SK-N-SH treated with all-trans-retinoic acid at 6 μM for 48 hours (cell line): ENCODE results near the gene C8G.

Experiments used
- ATAC-seq: fragments of 200-7000 bp; cut with Tn5 transposase; 3 replicates; pipeline ENCODE4 v1.9.1; 2020; ENCODE audit warnings: mild to moderate bottlenecking, moderate library complexity
- ARNTL ChIP-seq: fragments of 450-650 bp; formaldehyde crosslinking; IDR thresholded peaks from 2 replicates; pipeline ENCODE4 v1.5.0; 2020; ENCODE audit warnings: low read depth, mild to moderate bottlenecking, moderate library complexity, borderline replicate concordance
- BACH2 ChIP-seq: fragments of 250-450 bp; sonication (Bioruptor Pico); IDR thresholded peaks from 2 replicates; pipeline ENCODE4 v1.9.0; 2021; ENCODE audit warnings: mild to moderate bottlenecking, borderline replicate concordance
- CREB5 ChIP-seq: fragments of 250-450 bp; sonication (Bioruptor Pico); IDR thresholded peaks from 2 replicates; pipeline ENCODE4 v1.5.1; 2020; ENCODE audit warnings: low read depth, mild to moderate bottlenecking, moderate library complexity
- CSDC2 ChIP-seq: fragments of 250-450 bp; sonication (Bioruptor Pico); IDR thresholded peaks from 2 replicates; pipeline ENCODE4 v1.5.0; 2020; ENCODE audit warnings: mild to moderate bottlenecking, moderate library complexity
- CSRNP3 ChIP-seq: fragments of 250-450 bp; sonication (Bioruptor Pico); IDR thresholded peaks from 2 replicates; pipeline ENCODE4 v1.5.1; 2021; ENCODE audit warnings: mild to moderate bottlenecking, moderate library complexity
- ESRRG ChIP-seq: fragments of 250-450 bp; sonication (Bioruptor Pico); IDR thresholded peaks from 2 replicates; pipeline ENCODE4 v1.6.1; 2021; ENCODE audit warnings: mild to moderate bottlenecking
- GLIS3 ChIP-seq: fragments of 250-450 bp; sonication (Bioruptor Pico); IDR thresholded peaks from 2 replicates; pipeline ENCODE4 v1.5.0; 2020; ENCODE audit warnings: mild to moderate bottlenecking, moderate library complexity
- ISL1 ChIP-seq: fragments of 250-450 bp; sonication (Bioruptor Pico); IDR thresholded peaks from 2 replicates; pipeline ENCODE4 v2.1.2; 2022; ENCODE audit warnings: mild to moderate bottlenecking, moderate library complexity
- OSR1 ChIP-seq: fragments of 250-450 bp; sonication (Bioruptor Pico); IDR thresholded peaks from 2 replicates; pipeline ENCODE4 v1.8.0; 2022; ENCODE audit warnings: moderate library complexity, mild to moderate bottlenecking, inconsistent platforms
- SNAI2 ChIP-seq: fragments of 250-450 bp; sonication (Bioruptor Pico); IDR thresholded peaks from 2 replicates; pipeline ENCODE4 v1.5.0; 2020; ENCODE audit warnings: mild to moderate bottlenecking, moderate library complexity
- TOX ChIP-seq: fragments of 250-450 bp; sonication (Bioruptor Pico); IDR thresholded peaks from 2 replicates; pipeline ENCODE4 v1.8.0; 2021; ENCODE audit warnings: mild to moderate bottlenecking, moderate library complexity, borderline replicate concordance
- TSHZ2 ChIP-seq: fragments of 250-450 bp; sonication (Bioruptor Pico); IDR thresholded peaks from 2 replicates; pipeline ENCODE4 v1.5.0; 2020; ENCODE audit warnings: mild to moderate bottlenecking, moderate library complexity
- ZC3H10 ChIP-seq: fragments of 250-450 bp; sonication (Bioruptor Pico); IDR thresholded peaks from 2 replicates; pipeline ENCODE4 v1.5.1; 2021; ENCODE audit warnings: mild to moderate bottlenecking, moderate library complexity
- ZFP3 ChIP-seq: fragments of 250-450 bp; sonication (Bioruptor Pico); IDR thresholded peaks from 2 replicates; pipeline ENCODE4 v1.5.0; 2020; ENCODE audit warnings: mild to moderate bottlenecking, moderate library complexity
- ZFP30 ChIP-seq: fragments of 450-650 bp; formaldehyde crosslinking; IDR thresholded peaks from 2 replicates; pipeline ENCODE4 v1.5.0; 2022; ENCODE audit warnings: mild to moderate bottlenecking, moderate library complexity
- ZNF565 ChIP-seq: fragments of 450-650 bp; formaldehyde crosslinking; conservative IDR thresholded peaks from 2 replicates; pipeline ENCODE4 v1.5.0; 2020; ENCODE audit warnings: low read depth, mild to moderate bottlenecking, moderate library complexity
- ZNF70 ChIP-seq: fragments of 450-650 bp; formaldehyde crosslinking; IDR thresholded peaks from 2 replicates; pipeline ENCODE4 v1.5.0; 2020; ENCODE audit warnings: mild to moderate bottlenecking, moderate library complexity
- ZNF8 ChIP-seq: fragments of 450-650 bp; formaldehyde crosslinking; IDR thresholded peaks from 2 replicates; pipeline ENCODE4 v1.5.0; 2020; ENCODE audit warnings: mild to moderate bottlenecking, moderate library complexity
- TF ChIP-seq, protein P1 (sequence below): fragments of 250-450 bp; sonication (Bioruptor Pico); IDR thresholded peaks from 2 replicates; pipeline ENCODE4 v1.8.0; 2020; ENCODE audit warnings: mild to moderate bottlenecking, moderate library complexity, borderline replicate concordance
- TF ChIP-seq, protein P2 (sequence below): fragments of 250-450 bp; sonication (Bioruptor Pico); IDR thresholded peaks from 2 replicates; pipeline ENCODE4 v1.8.0; 2021; ENCODE audit warnings: low read depth, mild to moderate bottlenecking, moderate library complexity, borderline replicate concordance

The C8G gene

GRCh38 chr9:136953771-136954269 is 8.8 kb downstream of the C8G start:
- ATAC-seq, result no peak
- TF ChIP-seq TSHZ2 (CRISPR knock-in tag) (no peak), ZNF70 (CRISPR knock-in tag) (no peak), CSDC2 (CRISPR knock-in tag) (no peak), ESRRG (CRISPR knock-in tag) (no peak), BACH2 (CRISPR knock-in tag) (no peak), GLIS3 (CRISPR knock-in tag) (no peak), TOX (CRISPR knock-in tag) (no peak), CSRNP3 (no peak), SNAI2 (CRISPR knock-in tag) (no peak), ZNF8 (no peak), OSR1 (CRISPR knock-in tag) (no peak)
- TF ChIP-seq, protein P1, sequence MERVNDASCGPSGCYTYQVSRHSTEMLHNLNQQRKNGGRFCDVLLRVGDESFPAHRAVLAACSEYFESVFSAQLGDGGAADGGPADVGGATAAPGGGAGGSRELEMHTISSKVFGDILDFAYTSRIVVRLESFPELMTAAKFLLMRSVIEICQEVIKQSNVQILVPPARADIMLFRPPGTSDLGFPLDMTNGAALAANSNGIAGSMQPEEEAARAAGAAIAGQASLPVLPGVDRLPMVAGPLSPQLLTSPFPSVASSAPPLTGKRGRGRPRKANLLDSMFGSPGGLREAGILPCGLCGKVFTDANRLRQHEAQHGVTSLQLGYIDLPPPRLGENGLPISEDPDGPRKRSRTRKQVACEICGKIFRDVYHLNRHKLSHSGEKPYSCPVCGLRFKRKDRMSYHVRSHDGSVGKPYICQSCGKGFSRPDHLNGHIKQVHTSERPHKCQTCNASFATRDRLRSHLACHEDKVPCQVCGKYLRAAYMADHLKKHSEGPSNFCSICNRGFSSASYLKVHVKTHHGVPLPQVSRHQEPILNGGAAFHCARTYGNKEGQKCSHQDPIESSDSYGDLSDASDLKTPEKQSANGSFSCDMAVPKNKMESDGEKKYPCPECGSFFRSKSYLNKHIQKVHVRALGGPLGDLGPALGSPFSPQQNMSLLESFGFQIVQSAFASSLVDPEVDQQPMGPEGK, result no peak
- TF ChIP-seq, all 23 proteins: peak for 0

- TF ChIP-seq TOX (CRISPR knock-in tag) (no peak), ESRRG (CRISPR knock-in tag) (no peak), ZC3H10 (CRISPR knock-in tag) (no peak), ZFP30 (no peak), CSDC2 (CRISPR knock-in tag) (no peak), ZNF565 (CRISPR knock-in tag) (no peak), CSRNP3 (no peak), ARNTL (CRISPR knock-in tag) (no peak), ZNF8 (no peak), ISL1 (CRISPR knock-in tag) (no peak), ZFP3 (CRISPR knock-in tag) (no peak), OSR1 (CRISPR knock-in tag) (no peak), TSHZ2 (CRISPR knock-in tag) (no peak), CREB5 (CRISPR knock-in tag) (no peak), GLIS3 (CRISPR knock-in tag) (no peak)
- TF ChIP-seq, protein P2, sequence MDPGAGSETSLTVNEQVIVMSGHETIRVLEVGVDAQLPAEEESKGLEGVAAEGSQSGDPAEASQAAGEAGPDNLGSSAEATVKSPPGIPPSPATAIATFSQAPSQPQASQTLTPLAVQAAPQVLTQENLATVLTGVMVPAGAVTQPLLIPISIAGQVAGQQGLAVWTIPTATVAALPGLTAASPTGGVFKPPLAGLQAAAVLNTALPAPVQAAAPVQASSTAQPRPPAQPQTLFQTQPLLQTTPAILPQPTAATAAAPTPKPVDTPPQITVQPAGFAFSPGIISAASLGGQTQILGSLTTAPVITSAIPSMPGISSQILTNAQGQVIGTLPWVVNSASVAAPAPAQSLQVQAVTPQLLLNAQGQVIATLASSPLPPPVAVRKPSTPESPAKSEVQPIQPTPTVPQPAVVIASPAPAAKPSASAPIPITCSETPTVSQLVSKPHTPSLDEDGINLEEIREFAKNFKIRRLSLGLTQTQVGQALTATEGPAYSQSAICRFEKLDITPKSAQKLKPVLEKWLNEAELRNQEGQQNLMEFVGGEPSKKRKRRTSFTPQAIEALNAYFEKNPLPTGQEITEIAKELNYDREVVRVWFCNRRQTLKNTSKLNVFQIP (CRISPR knock-in tag), result no peak
- no peak for ATAC-seq
These were observed 9.4 kb downstream of the C8G start for GRCh38 chr9:136954270-136955083.
